Ectodermal cell (in vitro differentiated cells): ENCODE measurements around the gene FNBP1L.

Experiments
- H3K27ac ChIP-seq: 2 replicates; pipeline ENCODE4 v1.7.0; 2013; ENCODE audit warnings: mild to moderate bottlenecking, low read depth, low read length; ENCODE audit not compliant: insufficient read depth, poor library complexity, severe bottlenecking
- H3K27me3 ChIP-seq: 2 replicates; pipeline ENCODE4 v1.7.0; 2013; ENCODE audit warnings: mild to moderate bottlenecking, low read length; ENCODE audit not compliant: insufficient read depth, control insufficient read depth, poor library complexity, severe bottlenecking
- H3K36me3 ChIP-seq: one replicate; pipeline ENCODE4 v1.7.0; 2013; ENCODE audit warnings: low read length; ENCODE audit not compliant: control insufficient read depth, insufficient read depth
- H3K4me1 ChIP-seq: one replicate; pipeline ENCODE4 v1.7.0; 2013; ENCODE audit warnings: low read length; ENCODE audit not compliant: control insufficient read depth, insufficient read depth
- H3K4me3 ChIP-seq: 2 replicates; pipeline ENCODE4 v1.7.0; 2013; ENCODE audit warnings: low read depth, low read length, control low read depth; ENCODE audit not compliant: insufficient read depth
- H3K9me3 ChIP-seq: 2 replicates; pipeline ENCODE4 v1.7.0; 2013; ENCODE audit warnings: mild to moderate bottlenecking, low read length, moderate library complexity; ENCODE audit not compliant: control insufficient read depth
- WGBS, 2 experiments: methylation state at CpG; one replicate each; pipeline ENCODE4 v1.1.7; 2013; ENCODE audit warnings: missing lambda C conversion rate in 2 of 2; 5-methylcytosine and 5-hydroxymethylcytosine counted together

FNBP1L gene

GRCh38 chr1:93521618-93522017 lies 73.7 kb downstream of the FNBP1L start:
- no peak overlapping the region for H3K4me3 ChIP-seq
- H3K27me3 ChIP-seq, result no peaks in the 10 kb centered on the region
- no peak overlapping the region for H3K27ac ChIP-seq
- H3K36me3 ChIP-seq, result no peaks in the 10 kb centered on the region
- 100% methylated on average over 2 of the region's 2 CpGs; no CpG with 5 or more reads in 1 of the 2 experiments for WGBS, 2 experiments
- no peaks in the 10 kb centered on the region for H3K4me1 ChIP-seq
- H3K9me3 ChIP-seq, result no peaks in the 10 kb centered on the region

GRCh38 chr1:93522721-93523120 lies 74.8 kb downstream of the FNBP1L start:
- H3K9me3 ChIP-seq, result no peaks in the 10 kb centered on the region
- no peak overlapping the region for H3K27ac ChIP-seq
- 89 to 94% methylated on average over 3 to 4 of the region's 4 CpGs for WGBS, 2 experiments
- H3K4me3 ChIP-seq, result no peak overlapping the region
- H3K36me3 ChIP-seq, result no peaks in the 10 kb centered on the region
- H3K27me3 ChIP-seq, result no peaks in the 10 kb centered on the region
- H3K4me1 ChIP-seq, result no peaks in the 10 kb centered on the region

GRCh38 chr1:93525431-93525830 lies 77.5 kb downstream of the FNBP1L start:
- Histone ChIP-seq H3K9me3 (no peaks in the 10 kb centered on the region), H3K27ac (no peak overlapping the region), H3K36me3 (no peaks in the 10 kb centered on the region), H3K27me3 (no peaks in the 10 kb centered on the region), H3K4me3 (no peak overlapping the region), H3K4me1 (no peaks in the 10 kb centered on the region)
- WGBS, 2 experiments, result 98 to 100% methylated on average over 1 of the region's 1 CpG

GRCh38 chr1:93526431-93526830 lies 78.5 kb downstream of the FNBP1L start:
- H3K36me3 ChIP-seq, result no peaks in the 10 kb centered on the region
- WGBS, 2 experiments, result 85 to 92% methylated on average over 2 of the region's 2 CpGs

GRCh38 chr1:93528412-93528811 lies 80.5 kb downstream of the FNBP1L start:
- 82 to 100% methylated on average over 1 of the region's 1 CpG for WGBS, 2 experiments
- Histone ChIP-seq H3K27me3 (no peaks in the 10 kb centered on the region), H3K4me3 (no peak overlapping the region), H3K9me3 (no peaks in the 10 kb centered on the region), H3K36me3 (no peaks in the 10 kb centered on the region), H3K27ac (no peak overlapping the region), H3K4me1 (no peaks in the 10 kb centered on the region)

More at GRCh38 chr1:93526431-93526830, 78.5 kb downstream of the FNBP1L start:
- no peaks in the 10 kb centered on the region for H3K9me3 ChIP-seq
- H3K27me3 ChIP-seq, result no peaks in the 10 kb centered on the region
- no peaks in the 10 kb centered on the region for H3K4me1 ChIP-seq
- no peak overlapping the region for H3K4me3 ChIP-seq
- no peak overlapping the region for H3K27ac ChIP-seq

GRCh38 chr1:93531193-93531592 lies 83.3 kb downstream of the FNBP1L start:
- Histone ChIP-seq H3K36me3 (no peaks in the 10 kb centered on the region), H3K27me3 (no peaks in the 10 kb centered on the region), H3K27ac (no peak overlapping the region), H3K4me1 (no peaks in the 10 kb centered on the region), H3K9me3 (no peaks in the 10 kb centered on the region), H3K4me3 (no peak overlapping the region)
- 91 to 92% methylated on average over 2 of the region's 2 CpGs for WGBS, 2 experiments

- Histone ChIP-seq H3K4me1 (no peaks in the 10 kb centered on the region), H3K36me3 (no peaks in the 10 kb centered on the region), H3K27me3 (no peaks in the 10 kb centered on the region), H3K4me3 (no peak overlapping the region), H3K9me3 (no peaks in the 10 kb centered on the region), H3K27ac (no peak overlapping the region)
- WGBS, 2 experiments, result 89 to 96% methylated on average over 3 of the region's 3 CpGs
Observed at GRCh38 chr1:93532780-93533378, 85.0 kb downstream of the FNBP1L start.

GRCh38 chr1:93533677-93534076 lies 85.8 kb downstream of the FNBP1L start:
- no peaks in the 10 kb centered on the region for H3K4me1 ChIP-seq
- H3K27ac ChIP-seq, result no peak overlapping the region
- no peaks in the 10 kb centered on the region for H3K9me3 ChIP-seq
- no peaks in the 10 kb centered on the region for H3K36me3 ChIP-seq
- H3K4me3 ChIP-seq, result no peak overlapping the region
- H3K27me3 ChIP-seq, result no peaks in the 10 kb centered on the region

GRCh38 chr1:93537396-93537795 lies 89.5 kb downstream of the FNBP1L start:
- H3K36me3 ChIP-seq, result no peaks in the 10 kb centered on the region
- H3K4me1 ChIP-seq, result no peaks in the 10 kb centered on the region
- no peaks in the 10 kb centered on the region for H3K27me3 ChIP-seq
- H3K9me3 ChIP-seq, result no peaks in the 10 kb centered on the region
- H3K4me3 ChIP-seq, result no peak overlapping the region
- no peak overlapping the region for H3K27ac ChIP-seq

- no peaks in the 10 kb centered on the region for H3K9me3 ChIP-seq
- H3K4me3 ChIP-seq, result no peak overlapping the region
- H3K36me3 ChIP-seq, result no peaks in the 10 kb centered on the region
- H3K27ac ChIP-seq, result no peak overlapping the region
- 80 to 100% methylated on average over 1 of the region's 2 CpGs for WGBS, 2 experiments
- no peaks in the 10 kb centered on the region for H3K27me3 ChIP-seq
- H3K4me1 ChIP-seq, result no peaks in the 10 kb centered on the region
Observed at GRCh38 chr1:93537924-93538323, 90.0 kb downstream of the FNBP1L start.

GRCh38 chr1:93541045-93541444 lies 93.1 kb downstream of the FNBP1L start:
- Histone ChIP-seq H3K4me3 (no peak overlapping the region), H3K27ac (no peak overlapping the region), H3K36me3 (peaks cover 8% of the 10 kb centered on the region), H3K9me3 (no peaks in the 10 kb centered on the region), H3K27me3 (no peaks in the 10 kb centered on the region), H3K4me1 (no peaks in the 10 kb centered on the region)
- 93 to 100% methylated on average over 2 to 3 of the region's 4 CpGs for WGBS, 2 experiments
